H1 (cell line): Measurements from ENCODE around the gene SLC27A4. TPM values are rescaled to one million over a fixed set of nuclear protein-coding genes. Genes with fewer than 3 reads are reported as not detected.

Experiments
- CHD1 ChIP-seq: IDR thresholded peaks from 2 replicates; pipeline ENCODE4 v1.6.1; 2012; ENCODE audit warnings: low read depth, low read length, improper control_type of control experiment
- HDAC2 ChIP-seq, 2 experiments: fragments of 300-600 bp in 1 of 2; sonication (generic) in 1 of 2; IDR thresholded peaks; 2 replicates each; pipeline ENCODE4 v1.6.1; 2011 to 2012; ENCODE audit warnings: low read depth in 2 of 2, low read length in 2 of 2, mild to moderate bottlenecking in 2 of 2, moderate library complexity in 2 of 2, borderline replicate concordance in 1 of 2, inconsistent platforms in 1 of 2
- KDM4A ChIP-seq: IDR thresholded peaks from one replicate; pipeline ENCODE4 v1.7.1; 2012; ENCODE audit warnings: low read depth, mild to moderate bottlenecking, moderate library complexity, low read length, inconsistent platforms; ENCODE audit not compliant: severe bottlenecking
- MAFK ChIP-seq: IDR thresholded peaks from 2 replicates; pipeline ENCODE4 v1.6.1; 2012; ENCODE audit warnings: low read depth, mild to moderate bottlenecking, improper control_type of control experiment, low read length
- polyA plus RNA-seq, 7 experiments: library from polyadenylated mRNA; depleted of rRNA in 3 of 7; stranded (reverse) in 5 of 7; unstranded in 2 of 7; fragments of >200 nt in 5 of 7; fragments of 200-250 nt in 2 of 7; gene quantifications; 1 replicate in 5 of 7; 2 replicates in 1 of 7; 4 replicates in 1 of 7; pipeline versions ENCODE4 v1.2.1 to v1.2.3, GENCODE V29; 2011 to 2013; ENCODE audit warnings: missing spikeins in 2 of 7, mixed read lengths in 2 of 7
- total RNA-seq: library from RNA; stranded (reverse); fragmentation: NEBNext Ultra II Directional; extraction: Animal tissue kit (Norgen Biotek cat#: 25700); gene quantifications from 2 replicates; pipeline ENCODE4 v1.2.1, GENCODE V29; 2021
- TF ChIP-seq, protein P1 (sequence below): IDR thresholded peaks from 2 replicates; pipeline ENCODE4 v1.6.1; 2011; ENCODE audit warnings: low read depth, mild to moderate bottlenecking, low read length; ENCODE audit not compliant: insufficient read depth

The SLC27A4 gene
- total and polyA plus RNA-seq, 2 of the 8 experiments (the other 6 are each of a cell fraction or from before 2014, with no cell fraction given): 14.9 to 20.5 TPM

- TF ChIP-seq MAFK (no peak), HDAC2 (IDR thresholded peaks at IDR 0.05; ENCODE audit: borderline replicate concordance in 1 of 2, low read depth in 2 of 2, low read length in 2 of 2) (no peak), KDM4A (no peak), CHD1 (no peak)
- TF ChIP-seq, protein P1, sequence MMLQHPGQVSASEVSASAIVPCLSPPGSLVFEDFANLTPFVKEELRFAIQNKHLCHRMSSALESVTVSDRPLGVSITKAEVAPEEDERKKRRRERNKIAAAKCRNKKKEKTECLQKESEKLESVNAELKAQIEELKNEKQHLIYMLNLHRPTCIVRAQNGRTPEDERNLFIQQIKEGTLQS: no peak
Measured at GRCh38 chr9:128393970-128394369, 53.6 kb downstream of the SLC27A4 start (continued).
